Stimulated activated CD4-positive, alpha-beta T cell treated with anti-CD3 and anti-CD28 coated beads, Interleukin-4, amount 100 ng/mL, for 48 hours (primary cell): Measurements from ENCODE around the gene NEURL1.
"Not testable (repeated sequence)": the region's sequence is repeated elsewhere in the genome, so short reads cannot be mapped to it uniquely, and the experiment has no call there.

Experiments
- DNase-seq, 2 donors: peaks; one replicate each; pipeline ENCODE4 v3.0.0-alpha.2; 2020; ENCODE audit warnings: low read depth in 2 of 2

NEURL1 gene

DNA sequence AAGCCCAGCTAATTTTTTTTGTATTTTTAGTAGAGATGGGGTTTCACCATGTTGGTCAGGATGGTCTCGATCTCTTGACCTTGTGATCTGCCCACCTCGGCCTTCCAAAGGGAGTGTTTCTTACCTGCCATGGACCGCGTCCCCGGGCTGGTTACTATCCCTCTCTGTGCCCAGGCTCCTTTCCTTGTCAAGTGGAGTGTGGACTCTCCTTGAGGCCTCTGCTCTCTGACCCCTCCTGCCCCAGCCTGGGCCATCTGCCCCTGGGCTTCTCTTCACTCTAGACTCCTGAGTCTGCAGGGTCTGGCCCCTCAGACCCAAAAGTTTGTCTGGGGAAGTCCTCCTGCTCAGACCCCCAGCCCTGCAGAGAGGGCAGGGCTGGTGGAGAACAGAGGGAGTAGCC, 20.7 kb downstream of the NEURL1 start:
- no peak for DNase-seq

DNA sequence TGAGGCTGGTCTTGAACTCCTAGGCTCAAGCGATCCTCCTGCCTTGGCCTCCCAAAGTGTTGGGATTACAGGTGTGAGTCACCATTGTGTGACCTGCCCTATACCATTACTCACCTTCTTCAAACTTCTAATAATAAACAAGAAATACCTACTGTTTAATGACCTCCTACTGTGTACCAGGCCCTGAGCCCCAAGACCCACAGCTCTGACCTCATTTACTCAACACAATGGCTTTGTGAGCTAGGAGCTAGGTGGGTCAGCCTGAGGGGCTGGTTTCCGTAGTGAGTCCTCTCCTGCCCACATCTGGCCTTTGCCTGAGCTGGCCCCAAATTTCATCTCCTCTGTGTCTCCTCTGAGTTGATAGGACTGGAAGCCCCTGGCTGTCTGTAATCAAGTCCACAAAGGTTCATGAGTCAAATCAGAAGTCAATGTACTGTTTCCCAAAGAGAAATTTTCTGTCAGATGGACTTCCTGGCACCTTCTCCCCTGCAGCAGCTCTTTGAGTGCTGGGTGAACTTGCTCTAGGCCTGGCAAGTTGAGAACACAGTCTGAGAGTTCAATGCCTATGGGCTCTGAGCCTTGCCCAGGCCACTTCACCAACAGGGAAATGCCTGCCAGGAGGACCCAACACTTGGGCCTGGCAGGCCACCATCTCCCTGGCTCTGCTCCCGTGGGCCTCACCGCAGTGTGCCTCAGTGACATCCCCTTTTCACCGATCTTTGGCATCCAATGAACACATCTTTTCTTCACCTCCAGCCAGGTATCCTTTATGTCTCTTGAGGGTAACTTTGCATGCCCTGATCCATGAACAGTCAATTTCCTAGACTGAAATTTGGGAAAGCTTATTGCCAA, 24.0 kb downstream of the NEURL1 start:
- DNase-seq, result no peak

DNA sequence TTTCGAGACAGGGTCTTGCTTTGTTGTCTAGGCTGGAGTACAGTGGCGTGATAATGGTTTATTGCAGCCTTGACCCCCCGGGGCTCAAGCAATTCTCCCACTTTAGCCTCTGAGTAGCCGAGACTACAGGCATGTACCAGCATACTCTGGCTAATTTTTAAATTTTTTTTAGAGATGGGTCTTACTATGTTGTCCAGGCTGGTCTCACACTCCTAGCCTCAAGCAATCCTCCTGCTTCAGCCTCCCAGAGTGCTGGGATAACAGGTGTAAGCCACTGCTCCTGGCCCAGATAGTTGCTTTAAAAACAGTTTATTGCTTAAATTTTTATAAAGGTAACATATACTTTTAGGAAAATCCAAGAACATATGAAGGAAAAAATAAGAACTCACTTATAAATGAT, 26.3 kb downstream of the NEURL1 start:
- no peak for DNase-seq

GRCh38 chr10:103522006-103522405, 28.5 kb downstream of the NEURL1 start:
- DNase-seq, result not testable (repeated sequence)

DNA sequence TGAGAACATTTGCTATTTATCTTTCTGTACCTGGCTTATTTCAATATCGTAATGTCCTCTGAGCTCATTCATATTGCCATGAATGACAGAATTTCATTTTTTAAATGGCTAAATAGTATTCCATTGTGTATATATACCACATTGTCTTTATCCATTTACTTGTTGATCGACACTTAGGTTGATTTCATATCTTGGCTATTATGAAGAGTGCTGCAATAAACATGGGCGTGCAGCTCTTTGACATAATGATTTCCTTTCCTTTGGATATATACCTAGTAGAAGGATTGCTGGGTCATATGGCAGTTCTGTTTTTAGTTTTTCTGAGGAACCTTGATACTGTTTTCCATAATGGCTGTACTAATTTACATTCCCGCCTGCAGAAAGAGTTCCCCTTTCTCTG, 30.2 kb downstream of the NEURL1 start:
- no peak for DNase-seq

GRCh38 chr10:103525901-103526300, 32.4 kb downstream of the NEURL1 start:
- no peak for DNase-seq

DNA sequence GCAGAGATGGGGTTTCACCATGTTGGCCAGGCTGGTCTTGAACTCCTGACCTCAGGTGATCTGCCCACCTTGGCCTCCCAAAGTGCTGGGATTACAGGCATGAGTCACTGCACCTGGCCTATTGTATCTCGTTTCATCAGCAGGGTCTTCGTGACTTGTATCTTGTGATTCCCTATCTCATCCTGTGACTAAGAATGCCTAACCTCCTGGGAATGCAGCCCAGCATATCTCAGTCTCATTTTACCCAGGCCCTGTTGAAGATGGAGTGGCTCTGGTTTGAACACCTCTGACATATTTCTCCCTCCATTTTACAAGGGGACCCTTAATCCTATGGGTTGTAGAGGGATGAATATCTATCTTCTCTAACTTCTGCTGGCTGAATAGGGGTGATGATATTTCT, 34.0 kb downstream of the NEURL1 start:
- DNase-seq, result not testable (repeated sequence)

- DNase-seq, result no peak
These were observed 35.0 kb downstream of the NEURL1 start for GRCh38 chr10:103528549-103528948.

GRCh38 chr10:103529539-103529938, 36.0 kb downstream of the NEURL1 start:
- no peak for DNase-seq

- no peak for DNase-seq
These were observed 40.3 kb downstream of the NEURL1 start for GRCh38 chr10:103533827-103534226.

GRCh38 chr10:103534621-103535498, 41.4 kb downstream of the NEURL1 start:
- DNase-seq, result no peak

- DNase-seq, result no peak
These were observed 42.1 kb downstream of the NEURL1 start for GRCh38 chr10:103535595-103535994.

DNA sequence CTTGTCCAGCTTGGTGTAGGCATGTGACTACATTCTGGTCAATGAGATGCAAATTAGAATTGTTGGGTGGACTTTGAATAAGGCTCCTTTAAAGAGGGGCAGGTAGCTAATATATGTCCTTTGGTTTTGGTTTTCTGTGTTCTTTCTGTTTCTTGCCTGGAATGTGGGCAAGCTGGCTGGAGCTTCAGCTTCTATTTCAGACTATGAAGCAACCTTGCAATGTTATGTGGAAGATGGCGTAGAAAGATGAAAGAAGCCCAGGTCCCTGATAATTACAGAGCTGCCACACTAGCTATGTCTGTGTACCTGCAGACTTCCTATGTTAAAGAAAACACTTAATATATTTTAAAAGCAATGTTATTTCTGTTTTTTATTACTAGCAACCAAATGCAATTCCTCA, 46.2 kb downstream of the NEURL1 start:
- DNase-seq, result no peak

DNA sequence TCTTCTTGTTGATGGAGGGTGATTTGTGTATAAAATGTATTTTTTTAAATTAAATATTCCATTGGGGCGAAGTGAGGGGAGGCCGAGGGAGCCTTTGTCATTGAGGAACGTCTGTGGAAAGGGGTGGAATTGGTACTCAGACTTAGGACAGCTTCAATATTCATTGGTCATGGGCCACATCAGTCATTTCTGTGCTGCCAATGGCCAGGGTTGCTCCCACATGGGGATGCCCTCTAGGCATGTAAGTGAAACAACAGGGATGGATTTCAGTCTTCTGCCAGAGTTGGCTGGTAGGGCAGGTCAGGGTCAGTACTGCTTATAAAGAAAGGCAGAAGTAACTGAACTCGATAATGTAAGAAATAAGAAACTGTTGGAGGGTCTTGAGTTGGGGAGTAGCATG, 47.2 kb downstream of the NEURL1 start:
- no peak for DNase-seq

DNA sequence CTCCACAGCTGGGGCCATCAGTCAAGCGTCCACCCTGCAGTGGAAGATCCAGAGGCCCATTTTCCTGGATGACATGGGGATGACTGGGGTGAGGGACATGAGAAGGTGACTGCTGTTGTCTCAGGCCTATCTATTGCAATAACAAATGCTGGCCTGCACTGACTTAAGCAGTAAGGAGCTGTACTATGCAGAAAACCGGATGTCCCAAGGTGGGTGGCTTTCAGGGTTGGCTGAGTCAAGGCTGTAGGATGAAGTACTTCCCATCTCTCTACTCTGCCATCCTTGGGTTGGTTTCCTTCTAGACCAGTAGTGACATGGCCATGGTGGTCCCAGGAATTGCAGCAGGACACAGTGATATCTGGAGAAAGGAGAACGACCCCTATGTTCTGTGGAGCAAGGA, 48.1 kb downstream of the NEURL1 start:
- DNase-seq, result no peak

DNA sequence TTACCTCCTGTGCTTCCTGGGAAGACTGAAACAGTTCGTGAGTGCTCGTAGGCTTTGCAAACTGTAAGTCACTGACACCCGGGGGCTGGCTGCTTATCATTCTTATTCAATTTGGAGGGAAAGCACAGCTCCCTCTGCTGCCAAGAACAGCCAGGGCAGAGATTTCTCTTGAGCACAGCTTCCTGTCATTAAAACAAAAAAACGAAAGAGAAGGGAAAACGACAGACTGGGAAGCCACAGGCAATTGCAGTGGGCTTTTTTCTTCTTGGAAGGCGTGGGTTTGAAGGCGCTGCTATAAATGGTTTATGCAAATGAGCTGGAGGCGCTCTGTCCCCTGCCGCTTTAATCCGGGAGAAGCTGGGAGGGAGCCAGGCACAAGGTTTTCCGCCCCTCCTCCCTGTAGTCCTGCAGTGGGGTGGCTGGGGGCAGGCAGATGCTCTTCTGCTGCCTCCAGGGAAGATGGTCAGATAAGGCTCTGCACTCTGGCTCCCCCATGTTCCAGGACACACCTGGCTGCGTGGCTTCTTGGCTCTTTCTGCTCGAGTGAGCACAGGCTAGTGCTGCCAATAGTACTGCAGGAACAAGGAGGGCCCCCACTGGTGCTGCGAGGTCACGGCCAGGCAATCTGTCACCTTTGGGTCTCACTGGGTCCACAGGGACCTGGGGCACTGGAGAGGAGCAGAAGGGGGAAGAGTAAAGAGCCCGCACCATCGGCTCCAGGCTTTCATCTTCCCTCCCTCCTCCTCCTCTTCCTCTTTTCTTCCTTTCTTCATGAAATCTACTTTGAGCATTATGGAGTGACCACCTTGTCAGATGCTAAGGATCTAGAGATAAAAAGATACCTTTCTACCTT, 49.5 kb downstream of the NEURL1 start:
- no peak for DNase-seq

- DNase-seq, result no peak
These were observed 50.4 kb downstream of the NEURL1 start for GRCh38 chr10:103543617-103544525.

DNA sequence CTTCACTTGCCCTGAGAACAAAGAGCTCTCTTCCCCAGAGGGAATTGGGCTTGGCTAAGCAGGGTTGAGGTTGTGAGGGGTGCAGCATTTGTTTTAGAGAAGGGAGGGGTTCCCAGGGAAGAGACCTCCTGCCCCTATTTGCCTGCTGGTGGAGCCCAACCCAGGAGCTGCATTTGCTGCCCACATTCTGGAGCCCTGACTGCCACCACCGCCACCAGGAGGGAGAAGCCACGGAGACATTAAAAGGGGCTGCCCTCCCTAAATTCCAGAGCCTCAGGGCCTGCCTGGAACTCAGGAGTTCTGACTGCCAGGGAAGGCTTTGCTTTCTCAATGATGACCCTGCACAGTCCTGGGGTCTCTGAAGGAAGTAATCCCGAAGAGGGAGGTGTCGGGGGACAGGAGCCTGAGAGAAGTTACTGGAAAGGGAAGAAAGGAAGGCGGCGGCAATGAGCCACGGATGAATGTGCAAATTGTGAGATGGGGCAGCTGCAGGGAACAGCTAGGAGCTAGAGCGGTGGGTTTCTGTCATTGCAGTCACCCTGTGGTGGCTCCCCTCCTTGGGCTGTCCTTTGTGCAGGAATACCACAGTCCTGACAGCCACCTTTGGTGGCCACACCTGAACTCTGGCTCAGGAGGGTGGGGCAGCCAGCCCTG, 51.3 kb downstream of the NEURL1 start:
- no peak for DNase-seq

DNA sequence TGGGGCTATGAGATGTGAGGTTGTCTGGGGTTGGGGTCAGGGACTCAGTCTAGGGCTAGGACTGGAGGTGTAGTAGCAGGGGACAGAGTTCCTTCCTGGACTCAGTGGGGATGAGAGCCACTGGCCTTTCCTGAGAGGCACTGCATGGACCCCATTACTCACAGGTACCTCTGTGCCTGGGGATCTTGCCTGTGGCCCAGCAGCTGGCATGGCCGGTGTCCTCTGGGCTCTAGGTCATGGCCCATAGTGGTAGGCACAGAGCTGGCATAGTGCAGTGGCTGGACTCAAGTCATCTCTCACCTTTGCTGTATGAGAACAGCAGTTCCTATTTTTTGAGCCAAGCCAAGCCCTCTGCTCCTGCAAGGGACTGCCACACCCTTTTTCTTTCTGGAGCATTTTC, 51.9 kb downstream of the NEURL1 start:
- DNase-seq, result no peak

DNA sequence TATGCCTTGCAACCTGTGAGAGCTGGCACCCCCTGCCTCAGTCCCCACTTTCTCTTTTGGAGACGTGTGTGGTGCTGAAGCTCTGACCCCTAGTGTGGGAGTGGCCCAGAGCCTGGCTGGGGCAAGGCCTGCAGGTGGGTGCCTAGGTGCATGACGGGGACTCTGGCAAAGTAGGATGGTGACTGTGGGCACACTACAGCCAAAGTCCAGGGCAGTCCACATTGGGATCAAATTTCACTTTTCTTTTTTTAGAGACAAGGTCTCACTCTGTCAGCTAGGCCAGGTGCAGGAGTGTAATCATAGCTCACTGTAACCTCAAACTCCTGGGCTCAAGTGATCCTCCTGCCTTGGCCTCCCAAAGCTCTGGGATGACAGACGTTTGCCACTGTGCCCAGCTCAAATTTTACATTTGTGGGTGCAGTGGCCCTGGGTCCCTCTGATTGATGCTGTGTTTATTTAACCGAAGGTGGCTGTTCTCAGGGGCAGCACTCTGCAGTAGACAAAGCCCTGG, 52.3 kb downstream of the NEURL1 start:
- no peak for DNase-seq
